ENCODE measurements around the gene TOGARAM2. TPM values are rescaled to one million over a fixed set of nuclear protein-coding genes. Genes with fewer than 3 reads are reported as not detected.

Gene TOGARAM2
- total and polyA plus RNA-seq, 2 experiments from 2014 or later = not detected

DNA sequence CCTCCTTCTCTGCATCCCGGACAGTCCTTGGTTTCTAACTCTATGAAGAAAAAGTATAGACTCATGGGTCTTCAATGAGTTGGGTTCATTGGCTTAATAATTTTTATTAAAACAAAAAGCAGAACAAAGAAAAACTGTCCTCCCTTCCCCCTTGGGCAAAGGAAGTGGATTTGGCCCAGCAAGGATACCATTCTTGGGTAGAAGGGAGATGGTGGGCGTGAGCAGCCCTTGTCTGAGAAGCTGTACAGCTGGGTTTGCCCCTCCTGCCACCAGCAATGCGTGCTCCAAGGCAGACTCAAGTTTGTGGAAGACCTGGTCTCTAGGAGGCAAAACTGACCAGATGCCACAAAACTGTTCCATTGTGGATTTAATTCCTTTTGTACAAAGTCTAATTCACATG, 80.5 kb downstream of the TOGARAM2 start:
- Histone ChIP-seq H3K4me1 (ENCODE audit: insufficient read depth) (peaks cover 13% of the 10 kb centered on the region; the same call in 1 of the 2 replicates), H3F3A (ENCODE audit: insufficient read depth) (0 out of 2 replicates have a peak, but pooled peaks cover 5% of the 10 kb centered on the region), H3K9ac (no peak overlapping the region), H3K9me3 (ENCODE audit: low read depth) (no peaks in the 10 kb centered on the region), H3K9me2 (ENCODE audit: insufficient read depth) (no peaks in the 10 kb centered on the region), H3K27ac (no peak overlapping the region), H2AFZ (no peak overlapping the region), H3K4me2 (ENCODE audit: unreplicated experiment) (no peak overlapping the region), H3K79me2 (ENCODE audit: insufficient read depth) (no peaks in the 10 kb centered on the region), H3K27me3 (replicated peaks; ENCODE audit: insufficient read depth) (no peaks in the 10 kb centered on the region; the same call in 1 of the 2 replicates), H3K4me3 (no peak overlapping the region), H3K36me3 (ENCODE audit: low read depth) (no peaks in the 10 kb centered on the region), H4K20me1 (ENCODE audit: insufficient read depth) (no peaks in the 10 kb centered on the region)
- TF ChIP-seq EZH2 (IDR thresholded peaks at IDR 0.05; ENCODE audit: insufficient read depth, poor library complexity, severe bottlenecking) = no peak
- TF ChIP-seq EZH2phosphoT487 (IDR thresholded peaks at IDR 0.05; ENCODE audit: insufficient read depth, low read depth) = no peak
- WGBS, 2 experiments (ENCODE audit: low coverage in 1 of 2, low lambda C conversion rate in 2 of 2, missing lambda C conversion rate in 2 of 2) = 94% methylated on average over 3 of the region's 3 CpGs
- in situ Hi-C loops (cut with MboI) = no loop called here
- DNase-seq = no peak

- DNase-seq = no peak
- no peaks in the 10 kb centered on the region for H3K36me3 ChIP-seq (ENCODE audit: low read depth)
- 0 out of 2 replicates have a peak, but pooled peaks cover 5% of the 10 kb centered on the region for H3F3A ChIP-seq (ENCODE audit: insufficient read depth)
These were observed 81.3 kb downstream of the TOGARAM2 start for GRCh38 chr2:29062371-29062770.

GRCh38 chr2:29063056-29063455, 82.0 kb downstream of the TOGARAM2 start:
- no peak overlapping the region for H3K9ac ChIP-seq
- H3K9me3 ChIP-seq (ENCODE audit: low read depth) = no peaks in the 10 kb centered on the region
- H3K4me1 ChIP-seq (ENCODE audit: insufficient read depth) = peaks cover 13% of the 10 kb centered on the region; the same call in 1 of the 2 replicates
- no peaks in the 10 kb centered on the region for H3K36me3 ChIP-seq (ENCODE audit: low read depth)
- WGBS, 2 experiments (ENCODE audit: low coverage in 1 of 2, low lambda C conversion rate in 2 of 2, missing lambda C conversion rate in 2 of 2) = 69 to 73% methylated on average over 6 of the region's 6 CpGs
- no peaks in the 10 kb centered on the region for H4K20me1 ChIP-seq (ENCODE audit: insufficient read depth)
- no peaks in the 10 kb centered on the region; the same call in 1 of the 2 replicates for H3K27me3 ChIP-seq (replicated peaks; ENCODE audit: insufficient read depth)
- no peak overlapping the region for H3K27ac ChIP-seq
- no peak for DNase-seq
- H3K9me2 ChIP-seq (ENCODE audit: insufficient read depth) = no peaks in the 10 kb centered on the region
- no peak for TF ChIP-seq EZH2phosphoT487 (IDR thresholded peaks at IDR 0.05; ENCODE audit: insufficient read depth, low read depth)
- no peak for TF ChIP-seq EZH2 (IDR thresholded peaks at IDR 0.05; ENCODE audit: insufficient read depth, poor library complexity, severe bottlenecking)
- 0 out of 2 replicates have a peak, but pooled peaks cover 5% of the 10 kb centered on the region for H3F3A ChIP-seq (ENCODE audit: insufficient read depth)
- in situ Hi-C loops (cut with MboI) = no loop called here
- H2AFZ ChIP-seq = no peak overlapping the region
- no peaks in the 10 kb centered on the region for H3K79me2 ChIP-seq (ENCODE audit: insufficient read depth)
- no peak overlapping the region for H3K4me3 ChIP-seq
- peak overlapping the region; percentile 51 for H3K4me2 ChIP-seq (ENCODE audit: unreplicated experiment)

More at GRCh38 chr2:29062371-29062770, 81.3 kb downstream of the TOGARAM2 start:
- in situ Hi-C loops (cut with MboI) = no loop called here
- Histone ChIP-seq H3K4me1 (ENCODE audit: insufficient read depth) (peaks cover 13% of the 10 kb centered on the region; the same call in 1 of the 2 replicates), H3K4me3 (no peak overlapping the region), H3K9ac (no peak overlapping the region), H3K9me3 (ENCODE audit: low read depth) (no peaks in the 10 kb centered on the region), H3K4me2 (ENCODE audit: unreplicated experiment) (no peak overlapping the region), H3K27ac (no peak overlapping the region), H3K79me2 (ENCODE audit: insufficient read depth) (no peaks in the 10 kb centered on the region), H3K9me2 (ENCODE audit: insufficient read depth) (no peaks in the 10 kb centered on the region), H2AFZ (no peak overlapping the region), H4K20me1 (ENCODE audit: insufficient read depth) (no peaks in the 10 kb centered on the region), H3K27me3 (replicated peaks; ENCODE audit: insufficient read depth) (no peaks in the 10 kb centered on the region; the same call in 1 of the 2 replicates)
- TF ChIP-seq EZH2 (IDR thresholded peaks at IDR 0.05; ENCODE audit: insufficient read depth, poor library complexity, severe bottlenecking) = no peak
- TF ChIP-seq EZH2phosphoT487 (IDR thresholded peaks at IDR 0.05; ENCODE audit: insufficient read depth, low read depth) = no peak
- WGBS, 2 experiments (ENCODE audit: low coverage in 1 of 2, low lambda C conversion rate in 2 of 2, missing lambda C conversion rate in 2 of 2) = 87 to 88% methylated on average over 10 of the region's 10 CpGs

DNA sequence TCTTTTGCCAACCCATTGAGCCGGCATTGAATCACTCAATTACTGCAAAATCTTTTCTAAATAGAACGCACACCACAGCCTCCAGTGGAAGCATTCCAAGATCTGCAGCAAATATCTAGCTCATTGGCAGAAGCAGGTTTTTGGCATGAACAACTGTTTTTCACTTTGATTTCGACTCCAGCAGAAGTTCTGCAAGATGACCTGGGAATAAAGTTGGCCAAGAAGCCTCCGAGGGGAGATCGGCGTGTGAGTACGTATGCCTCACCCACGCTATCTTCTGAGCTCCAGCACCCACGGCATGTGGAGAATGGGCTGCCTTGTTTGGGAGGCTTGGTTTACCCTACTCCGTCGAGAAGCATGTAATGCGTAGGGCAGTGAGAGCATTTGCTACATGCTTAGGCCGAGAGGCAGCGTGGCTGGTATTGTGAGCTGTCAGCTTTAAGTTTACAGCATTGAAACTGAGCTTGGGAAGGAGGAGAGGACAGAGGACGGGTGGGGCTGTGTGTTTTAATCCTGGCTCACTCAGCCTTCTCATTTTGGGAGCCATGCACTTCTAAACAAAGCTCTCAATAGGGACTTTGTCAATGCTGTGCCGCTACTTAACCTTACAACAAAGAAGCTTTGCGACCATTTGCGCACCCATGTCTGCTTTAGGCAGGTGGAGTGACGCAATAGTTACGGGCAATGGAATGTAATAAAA, 82.7 kb downstream of the TOGARAM2 start:
- H3F3A ChIP-seq (ENCODE audit: insufficient read depth) = 0 out of 2 replicates have a peak, but pooled peaks cover 5% of the 10 kb centered on the region
- H3K79me2 ChIP-seq (ENCODE audit: insufficient read depth) = no peaks in the 10 kb centered on the region
- no peaks in the 10 kb centered on the region for H3K9me3 ChIP-seq (ENCODE audit: low read depth)
- TF ChIP-seq EZH2 (IDR thresholded peaks at IDR 0.05; ENCODE audit: insufficient read depth, poor library complexity, severe bottlenecking) (no peak), EZH2phosphoT487 (IDR thresholded peaks at IDR 0.05; ENCODE audit: insufficient read depth, low read depth) (no peak)
- DNase-seq = peak; percentile 78
- H4K20me1 ChIP-seq (ENCODE audit: insufficient read depth) = no peaks in the 10 kb centered on the region
- peaks cover 13% of the 10 kb centered on the region; the same call in 1 of the 2 replicates for H3K4me1 ChIP-seq (ENCODE audit: insufficient read depth)
- 21% methylated on average over 20 of the region's 20 CpGs for WGBS, 2 experiments (ENCODE audit: low coverage in 1 of 2, low lambda C conversion rate in 2 of 2, missing lambda C conversion rate in 2 of 2)
- in situ Hi-C loops (cut with MboI) = no loop called here
- peak overlapping the region; percentile 51 for H3K4me2 ChIP-seq (ENCODE audit: unreplicated experiment)
- no peaks in the 10 kb centered on the region for H3K36me3 ChIP-seq (ENCODE audit: low read depth)
- H3K4me3 ChIP-seq = peak overlapping the region; percentile 55
- no peaks in the 10 kb centered on the region; the same call in 1 of the 2 replicates for H3K27me3 ChIP-seq (replicated peaks; ENCODE audit: insufficient read depth)
- no peaks in the 10 kb centered on the region for H3K9me2 ChIP-seq (ENCODE audit: insufficient read depth)
- no peak overlapping the region for H3K27ac ChIP-seq
- peak overlapping the region; percentile 42 for H2AFZ ChIP-seq
- H3K9ac ChIP-seq = no peak overlapping the region

Measured in GM23248 (cell line).